Measurements from ENCODE around the gene NPY4R2.
"Not testable (repeated sequence)": the region's sequence is repeated elsewhere in the genome, so short reads cannot be mapped to it uniquely, and the experiment has no call there.

Gene NPY4R2

GRCh38 chr10:47918475-47918874, at the start of gene NPY4R2:
Gene NPY4R2, plus strand, starts transcription at chr10:47918662. Its CDS starts 3,326 bp downstream, at chr10:47921988.
- DNase-seq: not testable (repeated sequence)

GRCh38 chr10:47870887-47871286, 47.6 kb upstream of the NPY4R2 start:
- DNase-seq: not testable (repeated sequence)

GRCh38 chr10:47871485-47872180, 46.8 kb upstream of the NPY4R2 start:
- DNase-seq: not testable (repeated sequence)

- DNase-seq: not testable (repeated sequence)
These were observed 46.2 kb upstream of the NPY4R2 start for GRCh38 chr10:47872236-47872635.

- DNase-seq: not testable (repeated sequence)
These were observed 34.2 kb upstream of the NPY4R2 start for GRCh38 chr10:47884239-47884638.

- DNase-seq: not testable (repeated sequence)
These were observed 33.5 kb upstream of the NPY4R2 start for GRCh38 chr10:47884934-47885333.

- not testable (repeated sequence) for DNase-seq
These were observed 32.1 kb upstream of the NPY4R2 start for GRCh38 chr10:47886356-47886755.

- DNase-seq: not testable (repeated sequence)
These were observed 31.6 kb upstream of the NPY4R2 start for GRCh38 chr10:47886827-47887226.

- not testable (repeated sequence) for DNase-seq
These were observed 27.7 kb upstream of the NPY4R2 start for GRCh38 chr10:47890737-47891136.

GRCh38 chr10:47892494-47893261, 25.8 kb upstream of the NPY4R2 start:
- not testable (repeated sequence) for DNase-seq

- not testable (repeated sequence) for DNase-seq
These were observed 23.9 kb upstream of the NPY4R2 start for GRCh38 chr10:47894571-47894970.

- DNase-seq: not testable (repeated sequence)
These were observed 20.6 kb upstream of the NPY4R2 start for GRCh38 chr10:47897813-47898212.

- not testable (repeated sequence) for DNase-seq
These were observed 9.1 kb upstream of the NPY4R2 start for GRCh38 chr10:47909333-47909732.

GRCh38 chr10:47910486-47910885, 8.0 kb upstream of the NPY4R2 start:
- DNase-seq: not testable (repeated sequence)

- not testable (repeated sequence) for DNase-seq
These were observed 4.4 kb upstream of the NPY4R2 start for GRCh38 chr10:47914052-47914451.

GRCh38 chr10:47915849-47916548, 2.5 kb upstream of the NPY4R2 start:
- DNase-seq: not testable (repeated sequence)

GRCh38 chr10:47920610-47921009, 2.1 kb downstream of the NPY4R2 start:
- DNase-seq: not testable (repeated sequence)

GRCh38 chr10:47922503-47922902, 4.0 kb downstream of the NPY4R2 start:
- DNase-seq: not testable (repeated sequence)

GRCh38 chr10:47924628-47925027, 6.2 kb downstream of the NPY4R2 start:
- not testable (repeated sequence) for DNase-seq

GRCh38 chr10:47927147-47927916, 8.9 kb downstream of the NPY4R2 start:
- not testable (repeated sequence) for DNase-seq

- not testable (repeated sequence) for DNase-seq
These were observed 9.8 kb downstream of the NPY4R2 start for GRCh38 chr10:47928225-47928624.

- not testable (repeated sequence) for DNase-seq
These were observed 14.4 kb downstream of the NPY4R2 start for GRCh38 chr10:47932824-47933223.

All from activated T-cell treated with anti-CD3 and anti-CD28 coated beads, Interleukin-2, amount 50 U/mL, for 1 hour (primary cell).